GM12864 (cell line): ENCODE measurements around the gene SOCS2.

Experiments
- DNase-seq: peaks from one replicate; pipeline ENCODE4 v3.0.0-alpha.2; 2011; ENCODE audit warnings: low read depth
- H3K4me3 ChIP-seq: 2 replicates; pipeline ENCODE4 v1.5.1; 2011; ENCODE audit warnings: mild to moderate bottlenecking, low read depth, low read length, control low read depth
- TF ChIP-seq, protein P1 (sequence below): IDR thresholded peaks from 2 replicates; pipeline ENCODE4 v1.5.1; 2011; ENCODE audit warnings: low read depth, mild to moderate bottlenecking, moderate library complexity, low read length, control low read depth, inconsistent platforms; ENCODE audit errors: missing control alignments

Gene SOCS2

DNA sequence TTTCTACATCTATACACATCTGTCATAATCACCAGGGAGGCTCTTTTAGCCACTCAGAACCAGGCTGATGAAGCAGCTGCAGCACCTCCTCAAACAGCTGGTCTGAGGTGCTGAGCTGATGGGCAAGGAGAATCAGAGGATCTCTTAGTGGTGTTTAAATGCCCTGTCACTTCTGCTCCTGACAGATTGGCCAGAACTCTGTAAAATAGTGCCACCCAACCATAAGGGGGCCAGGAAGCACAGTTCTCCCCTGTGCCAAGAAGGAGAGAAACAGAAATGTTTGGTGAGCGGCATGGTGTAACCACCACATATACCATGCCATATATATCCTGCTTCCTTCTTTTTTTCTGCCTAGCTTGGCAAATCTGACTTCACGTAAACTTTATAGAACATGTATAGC lies 12.8 kb downstream of the SOCS2 start:
- no peak overlapping the region for H3K4me3 ChIP-seq
- DNase-seq: no peak
- TF ChIP-seq, protein P1, sequence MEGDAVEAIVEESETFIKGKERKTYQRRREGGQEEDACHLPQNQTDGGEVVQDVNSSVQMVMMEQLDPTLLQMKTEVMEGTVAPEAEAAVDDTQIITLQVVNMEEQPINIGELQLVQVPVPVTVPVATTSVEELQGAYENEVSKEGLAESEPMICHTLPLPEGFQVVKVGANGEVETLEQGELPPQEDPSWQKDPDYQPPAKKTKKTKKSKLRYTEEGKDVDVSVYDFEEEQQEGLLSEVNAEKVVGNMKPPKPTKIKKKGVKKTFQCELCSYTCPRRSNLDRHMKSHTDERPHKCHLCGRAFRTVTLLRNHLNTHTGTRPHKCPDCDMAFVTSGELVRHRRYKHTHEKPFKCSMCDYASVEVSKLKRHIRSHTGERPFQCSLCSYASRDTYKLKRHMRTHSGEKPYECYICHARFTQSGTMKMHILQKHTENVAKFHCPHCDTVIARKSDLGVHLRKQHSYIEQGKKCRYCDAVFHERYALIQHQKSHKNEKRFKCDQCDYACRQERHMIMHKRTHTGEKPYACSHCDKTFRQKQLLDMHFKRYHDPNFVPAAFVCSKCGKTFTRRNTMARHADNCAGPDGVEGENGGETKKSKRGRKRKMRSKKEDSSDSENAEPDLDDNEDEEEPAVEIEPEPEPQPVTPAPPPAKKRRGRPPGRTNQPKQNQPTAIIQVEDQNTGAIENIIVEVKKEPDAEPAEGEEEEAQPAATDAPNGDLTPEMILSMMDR: no peak

DNA sequence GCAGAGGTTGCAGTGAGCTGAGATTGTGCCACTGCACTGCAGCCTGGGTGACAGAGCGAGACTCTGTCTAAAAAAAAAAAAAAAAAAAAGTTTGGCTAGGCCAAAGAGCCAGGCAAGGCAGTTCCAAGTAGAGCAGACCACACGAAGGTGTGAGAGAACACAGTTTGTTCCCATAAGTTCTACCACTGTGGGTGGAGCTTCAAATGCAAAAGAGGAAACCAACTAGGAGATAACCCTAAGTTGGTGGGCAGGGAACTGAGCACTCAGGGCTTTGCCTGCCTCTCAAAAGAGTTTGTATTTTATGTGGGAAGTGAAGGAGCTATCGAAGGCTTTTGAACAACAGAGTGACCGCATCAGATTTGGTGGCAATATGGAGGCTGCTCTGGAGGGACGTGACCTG lies 15.1 kb downstream of the SOCS2 start:
- no peak for DNase-seq
- TF ChIP-seq, protein P1: no peak
- no peak overlapping the region for H3K4me3 ChIP-seq

DNA sequence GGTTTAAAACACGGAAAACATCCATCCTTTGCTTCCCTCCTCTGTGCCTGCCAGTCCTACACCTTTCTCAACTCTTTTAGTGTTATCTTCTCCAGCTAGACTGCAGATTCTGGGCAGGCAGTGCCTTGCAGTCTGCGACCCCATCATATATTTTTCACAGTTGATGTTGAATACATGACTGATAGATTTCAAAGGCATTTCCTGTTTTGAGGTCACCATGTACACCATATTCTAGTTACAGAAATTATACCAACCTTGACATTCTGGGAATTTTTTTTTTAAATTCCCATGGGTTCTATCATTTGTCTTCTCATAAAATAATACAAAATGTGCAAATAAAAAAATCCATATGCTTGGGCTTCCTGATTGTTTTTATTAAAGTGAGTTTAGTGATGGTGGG lies 16.6 kb downstream of the SOCS2 start:
- no peak overlapping the region for H3K4me3 ChIP-seq
- no peak for DNase-seq
- TF ChIP-seq, protein P1: no peak

DNA sequence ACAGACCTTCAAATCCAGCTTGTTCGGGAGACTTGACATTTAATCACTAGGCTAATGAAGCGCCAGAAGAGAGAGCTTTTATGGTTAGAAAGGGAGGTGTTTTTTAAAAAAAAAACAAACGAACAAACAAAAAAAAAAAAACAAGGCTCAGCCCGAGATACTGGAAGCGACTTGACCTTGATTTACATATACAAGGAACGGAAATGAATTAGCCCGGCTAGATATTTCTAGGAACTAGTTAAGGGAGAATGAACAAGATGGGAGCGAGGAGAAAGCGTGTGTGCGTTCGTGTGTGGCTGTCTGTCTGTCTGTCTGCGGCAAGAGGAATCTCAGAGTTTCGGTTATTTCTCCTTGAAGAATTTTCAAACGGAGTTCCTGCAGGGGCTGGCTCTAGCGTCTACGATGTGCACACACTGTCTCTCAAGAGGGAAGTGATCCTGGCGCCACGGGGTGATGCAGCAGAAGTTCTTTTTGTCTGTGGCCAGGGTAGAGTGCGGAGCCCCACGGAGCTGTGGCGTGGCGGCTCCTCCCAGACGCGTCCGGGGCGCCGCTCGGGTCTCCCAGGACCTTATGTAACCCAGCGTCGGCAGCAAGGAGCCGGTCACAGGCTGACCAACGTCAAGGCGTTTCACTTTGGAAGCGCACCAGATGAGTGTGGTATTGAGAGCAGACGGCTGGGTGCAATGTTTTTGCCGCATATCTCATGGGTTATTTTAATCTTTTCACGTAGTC lies 18.8 kb downstream of the SOCS2 start:
- TF ChIP-seq, protein P1: no peak
- H3K4me3 ChIP-seq: peak overlapping the region; percentile 70
- DNase-seq: no peak

DNA sequence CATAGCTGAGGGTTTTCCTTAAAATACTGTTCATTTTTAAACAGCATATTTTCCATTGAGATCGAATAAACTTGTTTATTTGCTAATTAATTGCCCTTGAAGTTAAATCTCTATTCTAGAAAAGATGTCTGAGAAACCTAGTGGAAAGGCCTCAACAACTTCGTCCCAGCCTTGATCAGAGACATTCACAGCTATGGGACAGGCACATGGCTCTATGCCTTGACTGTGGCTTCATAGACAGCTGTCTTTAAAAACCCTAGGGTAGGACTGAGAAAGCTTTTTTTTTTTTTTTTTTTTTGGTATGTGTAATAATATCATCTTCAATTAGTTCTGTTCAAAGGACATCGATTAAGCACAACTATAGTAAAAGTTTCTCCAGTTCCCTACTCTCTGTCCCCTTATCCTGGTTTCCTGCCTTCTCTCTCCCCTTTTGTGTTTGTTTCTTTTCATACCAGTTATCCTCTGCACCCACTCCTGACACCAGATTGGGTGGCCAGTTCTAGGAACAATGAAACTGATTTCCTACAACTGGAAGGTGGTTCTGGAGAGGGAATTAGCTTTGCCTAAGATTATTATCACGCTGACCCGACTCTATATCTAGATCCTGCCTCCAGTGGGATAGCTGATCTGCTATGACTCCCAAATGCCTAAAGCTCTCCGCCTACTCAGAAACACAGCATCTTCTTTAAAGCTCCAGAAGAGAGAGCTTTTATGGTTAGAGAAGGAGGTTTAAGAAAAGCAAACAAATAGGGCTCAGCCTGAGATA lies 20.3 kb downstream of the SOCS2 start:
- DNase-seq: no peak

DNA sequence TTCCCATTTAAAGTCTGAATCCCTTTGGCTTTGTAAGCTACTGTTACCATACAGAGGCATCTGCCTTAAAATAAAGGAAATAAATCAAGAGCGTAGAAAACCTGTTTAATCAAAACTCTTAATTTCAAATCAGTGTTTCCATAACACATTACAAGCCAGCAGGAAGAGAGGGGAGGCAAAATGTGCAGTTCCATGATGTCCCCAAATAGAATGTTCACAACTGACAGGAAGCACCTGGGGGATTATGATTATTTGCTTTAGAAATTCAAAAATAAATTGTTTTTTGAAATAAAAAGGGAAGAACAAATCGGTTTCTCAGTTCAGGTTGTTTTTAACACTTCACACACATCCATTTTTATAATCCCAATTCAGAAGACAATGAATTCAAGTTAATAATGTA lies 21.4 kb downstream of the SOCS2 start:
- TF ChIP-seq, protein P1: no peak
- H3K4me3 ChIP-seq: no peak overlapping the region
- no peak for DNase-seq

More for the DNA sequence above, 20.3 kb downstream of the SOCS2 start:
- H3K4me3 ChIP-seq: no peak overlapping the region
- TF ChIP-seq, protein P1: no peak
